NB4 (cell line): ENCODE results near the gene SLF2.

Experiments used
- POLR2A ChIP-seq: IDR thresholded peaks from 2 replicates; pipeline ENCODE4 v1.6.1; 2011; ENCODE audit warnings: mild to moderate bottlenecking; ENCODE audit not compliant: insufficient read length; ENCODE audit errors: extremely low read depth
- TF ChIP-seq, protein P1 (sequence below): IDR thresholded peaks from one replicate; pipeline ENCODE4 v1.5.1; 2012; ENCODE audit warnings: low read depth, low read length
- TF ChIP-seq, protein P2 (sequence below): IDR thresholded peaks from 2 replicates; pipeline ENCODE4 v1.6.1; 2011; ENCODE audit warnings: low read depth, low read length

DNA sequence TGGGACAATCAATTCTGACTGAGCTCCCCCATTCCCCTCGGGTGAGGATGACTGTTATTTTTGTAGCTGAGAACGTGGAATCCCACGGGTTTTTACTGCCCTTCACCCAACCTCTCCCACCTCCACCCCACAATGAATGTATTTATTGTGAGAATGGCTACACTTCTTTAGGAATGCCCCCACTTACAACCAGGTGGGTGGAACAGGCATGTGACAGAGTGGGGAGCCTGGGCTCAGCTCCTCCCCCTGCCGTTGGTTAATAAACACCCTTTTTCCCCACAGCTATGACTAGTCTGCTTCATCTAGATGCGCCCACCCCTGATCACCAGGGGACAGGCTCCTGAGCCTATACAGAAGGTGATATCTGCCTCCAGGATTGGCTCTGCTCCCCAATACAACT is 72.6 kb downstream of the SLF2 start:
- TF ChIP-seq, protein P1, sequence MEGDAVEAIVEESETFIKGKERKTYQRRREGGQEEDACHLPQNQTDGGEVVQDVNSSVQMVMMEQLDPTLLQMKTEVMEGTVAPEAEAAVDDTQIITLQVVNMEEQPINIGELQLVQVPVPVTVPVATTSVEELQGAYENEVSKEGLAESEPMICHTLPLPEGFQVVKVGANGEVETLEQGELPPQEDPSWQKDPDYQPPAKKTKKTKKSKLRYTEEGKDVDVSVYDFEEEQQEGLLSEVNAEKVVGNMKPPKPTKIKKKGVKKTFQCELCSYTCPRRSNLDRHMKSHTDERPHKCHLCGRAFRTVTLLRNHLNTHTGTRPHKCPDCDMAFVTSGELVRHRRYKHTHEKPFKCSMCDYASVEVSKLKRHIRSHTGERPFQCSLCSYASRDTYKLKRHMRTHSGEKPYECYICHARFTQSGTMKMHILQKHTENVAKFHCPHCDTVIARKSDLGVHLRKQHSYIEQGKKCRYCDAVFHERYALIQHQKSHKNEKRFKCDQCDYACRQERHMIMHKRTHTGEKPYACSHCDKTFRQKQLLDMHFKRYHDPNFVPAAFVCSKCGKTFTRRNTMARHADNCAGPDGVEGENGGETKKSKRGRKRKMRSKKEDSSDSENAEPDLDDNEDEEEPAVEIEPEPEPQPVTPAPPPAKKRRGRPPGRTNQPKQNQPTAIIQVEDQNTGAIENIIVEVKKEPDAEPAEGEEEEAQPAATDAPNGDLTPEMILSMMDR: no peak
- no peak for TF ChIP-seq POLR2A
- TF ChIP-seq, protein P2, sequence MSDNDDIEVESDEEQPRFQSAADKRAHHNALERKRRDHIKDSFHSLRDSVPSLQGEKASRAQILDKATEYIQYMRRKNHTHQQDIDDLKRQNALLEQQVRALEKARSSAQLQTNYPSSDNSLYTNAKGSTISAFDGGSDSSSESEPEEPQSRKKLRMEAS: no peak
